Measurements from ENCODE around the gene PCK1. TPM values are rescaled to one million over a fixed set of nuclear protein-coding genes. Genes with fewer than 3 reads are reported as not detected.

Gene PCK1
- total RNA-seq, 1 donor from 2014 or later, result 0.15 TPM

DNA sequence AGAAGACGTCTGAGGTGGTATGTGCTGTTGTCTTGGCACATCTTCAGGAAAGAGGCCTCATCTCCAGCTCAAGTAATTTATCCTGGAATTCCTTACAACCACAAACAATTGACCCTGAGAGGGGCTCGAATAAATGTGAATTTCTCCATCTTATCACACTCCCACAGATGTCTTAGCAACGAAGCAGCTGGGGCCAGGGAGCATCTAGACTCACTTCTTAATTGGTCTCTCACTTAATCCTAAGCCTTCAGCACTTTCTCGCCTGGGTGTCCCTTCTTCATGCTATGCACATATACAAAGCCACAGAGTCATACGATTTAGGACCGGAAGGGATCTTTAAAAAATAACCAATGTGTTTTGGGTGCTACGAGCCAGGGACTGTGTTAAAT is 27.1 kb downstream of the PCK1 start:
- no peak for DNase-seq (ENCODE audit: low read depth)

DNA sequence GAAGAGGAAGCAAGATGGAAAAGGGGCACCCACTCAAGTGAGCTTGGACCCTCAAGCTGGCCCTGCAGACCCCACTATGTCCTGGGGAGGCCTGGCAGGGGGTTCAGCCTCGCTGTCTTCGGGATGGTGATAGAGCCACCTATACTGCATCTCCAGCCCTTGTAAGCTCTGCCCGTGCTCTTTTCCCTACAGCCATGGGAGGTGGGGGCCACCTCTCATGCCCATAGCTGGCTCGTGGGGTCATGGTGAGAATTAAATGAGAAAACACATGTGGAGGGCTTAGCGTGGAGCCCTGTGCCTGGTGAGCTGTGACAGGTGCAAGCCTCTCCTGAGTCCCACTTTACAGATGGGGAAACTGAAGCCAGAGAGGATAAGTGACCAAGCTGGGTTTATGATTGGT is 27.7 kb downstream of the PCK1 start:
- no peak for DNase-seq (ENCODE audit: low read depth)

DNA sequence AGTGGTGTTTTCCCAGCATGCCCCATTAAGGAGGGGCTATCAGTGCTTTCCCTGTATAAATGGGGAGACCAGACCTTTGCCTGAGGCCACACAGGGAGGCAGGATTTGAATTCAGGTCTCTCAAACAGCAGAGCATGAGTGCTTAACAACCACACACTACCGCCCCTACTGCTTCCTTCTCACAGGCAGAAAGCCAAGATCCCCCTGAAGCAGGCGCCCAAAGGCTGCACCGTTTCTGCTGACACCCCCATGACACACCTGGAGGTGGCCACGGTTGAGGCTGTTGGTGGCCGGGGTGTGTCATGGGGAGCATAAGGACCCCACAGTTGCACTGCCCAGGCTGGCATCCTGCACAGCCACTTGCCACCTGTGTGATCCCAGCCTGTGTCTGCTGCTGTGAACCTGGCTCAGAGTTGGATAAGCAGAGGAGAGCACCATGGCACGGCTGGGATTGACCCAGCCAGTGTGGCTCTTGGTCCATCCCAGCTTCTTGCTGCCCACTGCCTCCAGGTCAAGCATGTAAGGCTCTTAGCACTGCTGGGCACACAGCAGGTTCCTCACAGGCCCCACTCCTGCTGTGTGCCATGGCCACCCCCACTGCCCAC is 28.3 kb downstream of the PCK1 start:
- DNase-seq (ENCODE audit: low read depth), result no peak

DNA sequence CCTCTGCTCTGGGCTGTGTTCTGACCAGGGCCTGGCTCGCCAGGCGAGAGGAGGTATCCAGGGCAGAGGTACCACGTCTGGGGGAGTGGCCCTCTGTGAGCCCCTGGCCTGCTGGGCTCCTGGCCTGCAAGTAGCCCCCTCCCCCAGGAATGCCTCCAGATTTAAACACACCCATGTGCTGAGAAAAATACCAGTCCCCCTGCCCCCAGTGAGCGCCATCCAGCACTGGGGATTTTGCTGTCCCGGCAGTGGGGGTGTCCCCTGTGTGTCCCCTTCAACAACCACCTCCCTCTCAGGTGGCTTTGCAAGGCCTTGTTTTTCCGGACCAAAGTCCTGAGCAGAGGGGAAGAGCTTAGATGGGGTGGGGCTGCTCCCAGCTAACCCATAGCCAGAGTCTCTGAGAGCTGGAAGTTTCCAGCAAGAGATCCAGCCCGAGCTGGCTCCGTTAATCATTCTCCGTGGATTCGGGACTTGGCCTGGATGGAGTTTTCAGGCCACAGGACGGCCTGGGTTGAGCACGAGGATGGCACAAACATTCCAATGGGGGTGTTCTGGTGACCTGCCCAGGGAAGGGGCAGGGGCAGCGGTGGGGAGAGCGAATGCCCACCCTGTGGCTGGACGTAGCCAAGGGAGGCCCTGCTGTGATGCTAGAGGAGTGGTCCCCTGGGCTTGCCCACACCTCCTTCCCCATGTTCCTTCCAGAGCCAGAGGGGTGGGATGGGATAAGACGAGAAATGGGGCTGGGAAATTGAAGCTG is 29.0 kb downstream of the PCK1 start:
- peak; percentile 57 for DNase-seq (ENCODE audit: low read depth)

DNA sequence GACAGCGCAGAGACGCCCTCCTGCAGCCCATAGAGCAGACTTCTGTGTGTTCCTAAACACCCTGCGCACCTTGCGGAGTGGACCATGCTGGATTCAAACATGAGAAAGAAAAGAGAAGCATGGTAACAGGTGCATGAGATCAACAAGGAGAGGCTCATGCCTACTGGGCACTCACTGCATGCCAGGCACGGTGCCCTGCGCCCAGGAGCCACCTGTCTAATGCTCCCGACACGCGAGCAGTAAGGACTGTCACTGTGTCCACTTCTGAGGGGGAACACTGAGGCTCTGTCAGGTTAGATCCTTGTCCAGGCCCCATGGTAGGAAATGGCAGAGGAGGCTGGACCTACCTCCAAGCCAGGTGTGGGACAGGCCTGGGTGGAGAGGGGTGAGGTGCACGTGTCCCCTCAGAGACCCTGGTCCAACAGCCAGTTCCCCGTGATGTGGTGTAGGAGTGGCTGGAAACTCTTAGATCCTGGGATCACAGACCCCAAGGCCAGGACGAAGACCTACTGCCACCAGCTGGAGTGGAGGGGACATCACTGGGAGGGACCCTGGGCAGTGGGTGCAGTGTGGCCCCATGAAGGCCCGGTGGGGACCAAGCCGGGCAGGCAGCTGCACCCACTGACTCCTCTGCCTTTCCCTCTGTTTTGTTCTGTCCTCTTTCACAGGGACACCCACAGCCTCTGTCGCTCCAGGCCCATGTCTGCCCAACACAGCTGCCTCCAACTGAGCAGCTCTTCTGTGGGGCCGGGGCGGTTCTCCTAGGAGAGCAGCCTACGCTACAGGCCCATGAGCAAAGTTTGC is 29.8 kb downstream of the PCK1 start:
- DNase-seq (ENCODE audit: low read depth), result no peak

DNA sequence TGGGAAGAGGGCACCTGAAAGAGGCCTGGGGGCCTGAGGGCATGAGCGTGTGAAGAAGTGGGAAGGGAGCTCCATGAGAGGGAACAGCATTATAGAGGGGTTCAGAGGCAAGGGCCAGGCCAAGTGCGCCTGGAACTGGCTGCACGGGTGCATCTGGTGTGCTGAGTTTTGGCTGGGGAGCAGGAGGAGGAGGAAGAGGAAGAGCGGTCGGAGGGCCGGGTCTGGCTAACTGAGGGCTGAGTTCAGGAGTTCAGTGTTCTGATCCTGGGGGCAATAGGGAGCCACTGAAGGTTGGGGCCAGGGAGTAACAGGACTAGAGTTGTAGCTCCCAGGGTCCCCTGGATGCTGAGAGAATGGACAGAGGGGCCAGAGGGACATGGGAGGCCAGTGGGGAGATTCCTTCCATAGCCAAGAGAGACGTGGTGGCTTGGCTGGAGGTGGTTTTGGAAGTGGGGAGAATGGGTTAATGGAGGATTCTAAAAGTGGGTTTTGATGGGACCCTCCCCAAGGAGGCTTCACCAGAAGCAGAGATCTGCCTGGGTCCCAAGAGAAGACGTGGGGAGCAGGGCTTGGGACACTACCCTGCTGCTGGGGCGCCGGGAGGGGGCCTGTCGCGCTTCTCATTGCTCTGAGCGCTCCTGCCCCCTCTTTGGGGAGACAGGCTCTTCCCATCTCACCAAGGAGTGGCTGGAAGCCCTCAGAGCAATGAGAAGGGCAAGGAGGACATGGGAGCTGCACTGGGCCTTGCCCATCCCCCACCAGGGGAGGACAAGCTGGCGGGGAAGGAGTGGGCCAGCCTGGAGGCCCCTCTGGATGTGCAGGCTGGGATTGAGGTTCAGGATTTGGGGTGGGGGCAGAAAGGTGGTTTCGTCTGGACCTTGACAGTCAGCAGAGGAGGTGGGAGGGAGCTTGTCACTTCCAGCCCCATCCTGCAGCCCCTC is 30.6 kb downstream of the PCK1 start:
- no peak for DNase-seq (ENCODE audit: low read depth)

DNA sequence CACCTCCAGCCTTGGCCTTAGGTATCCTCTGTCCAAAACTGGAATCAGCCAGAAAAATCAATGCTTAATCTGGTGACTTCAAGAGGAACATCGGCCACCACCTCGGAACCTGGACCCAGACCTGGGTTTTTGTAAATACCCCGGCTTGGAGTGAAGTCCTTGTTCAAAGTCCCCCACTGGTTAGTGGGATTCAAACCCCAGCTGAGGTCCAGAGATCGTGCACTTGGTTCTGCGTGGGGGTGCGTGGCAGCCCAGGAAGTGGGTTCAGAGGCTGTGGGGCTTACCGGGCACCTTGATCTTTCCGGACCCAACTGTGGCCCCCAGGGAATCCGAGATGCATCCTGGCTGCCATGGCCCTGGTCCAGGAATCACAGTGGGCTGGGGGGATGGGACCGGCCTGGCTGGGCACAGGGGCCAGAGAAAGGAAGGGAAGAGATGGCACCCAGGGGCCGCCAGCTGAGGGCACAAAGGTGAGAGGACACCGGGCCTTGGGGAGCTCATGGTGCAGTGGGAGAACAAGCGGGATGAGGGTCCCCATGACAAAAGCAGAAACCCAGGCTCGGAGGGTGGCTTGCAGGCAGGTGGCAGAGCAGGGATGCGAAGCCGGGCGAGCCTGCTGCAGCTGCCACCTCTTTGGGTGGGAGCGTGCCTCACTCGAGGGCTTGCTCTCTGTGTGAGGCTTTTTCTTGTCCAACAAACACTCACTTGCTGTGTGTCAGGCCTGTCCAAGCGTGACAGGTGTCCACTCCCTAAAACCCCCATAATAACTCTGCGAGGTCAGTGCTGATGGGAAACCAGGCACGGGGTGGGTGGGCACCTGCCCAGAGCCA is 31.6 kb downstream of the PCK1 start:
- DNase-seq (ENCODE audit: low read depth), result no peak

DNA sequence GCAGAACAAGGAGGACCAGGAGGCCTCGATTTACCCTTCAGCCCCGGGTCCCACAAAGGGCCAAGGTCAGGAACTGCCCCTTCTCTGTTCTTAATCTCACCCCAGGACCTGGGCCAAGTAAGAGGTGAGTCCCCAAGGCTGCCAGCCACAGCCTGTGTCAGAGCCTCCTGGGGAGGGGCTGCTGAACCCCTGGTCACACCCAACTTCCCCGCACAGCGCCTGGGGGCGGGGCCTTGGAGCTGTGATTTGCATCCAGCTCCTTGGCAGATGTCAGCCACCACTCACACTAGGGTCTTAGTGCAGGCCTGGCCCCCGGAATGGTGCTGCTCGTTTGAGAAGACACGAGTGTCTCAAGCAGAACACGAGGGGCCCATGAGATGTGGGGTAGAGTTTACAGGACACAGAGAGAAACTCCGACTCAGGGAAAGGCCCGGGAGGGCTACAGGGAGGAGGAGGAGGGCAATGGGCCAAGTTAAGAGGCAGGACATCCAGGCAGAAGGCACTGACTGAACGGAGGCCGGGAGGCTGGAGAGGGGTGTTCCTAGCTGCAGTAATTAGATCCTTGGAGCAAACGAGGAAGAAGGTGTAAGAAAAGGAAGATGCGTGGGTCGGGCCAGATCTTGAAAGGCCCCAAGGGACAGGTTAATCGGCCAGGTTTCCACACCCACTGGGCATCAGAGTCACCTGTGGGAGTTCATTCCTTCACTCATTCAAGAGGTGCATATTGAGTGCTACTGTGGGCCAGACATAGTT is 32.4 kb downstream of the PCK1 start:
- DNase-seq (ENCODE audit: low read depth), result no peak

DNA sequence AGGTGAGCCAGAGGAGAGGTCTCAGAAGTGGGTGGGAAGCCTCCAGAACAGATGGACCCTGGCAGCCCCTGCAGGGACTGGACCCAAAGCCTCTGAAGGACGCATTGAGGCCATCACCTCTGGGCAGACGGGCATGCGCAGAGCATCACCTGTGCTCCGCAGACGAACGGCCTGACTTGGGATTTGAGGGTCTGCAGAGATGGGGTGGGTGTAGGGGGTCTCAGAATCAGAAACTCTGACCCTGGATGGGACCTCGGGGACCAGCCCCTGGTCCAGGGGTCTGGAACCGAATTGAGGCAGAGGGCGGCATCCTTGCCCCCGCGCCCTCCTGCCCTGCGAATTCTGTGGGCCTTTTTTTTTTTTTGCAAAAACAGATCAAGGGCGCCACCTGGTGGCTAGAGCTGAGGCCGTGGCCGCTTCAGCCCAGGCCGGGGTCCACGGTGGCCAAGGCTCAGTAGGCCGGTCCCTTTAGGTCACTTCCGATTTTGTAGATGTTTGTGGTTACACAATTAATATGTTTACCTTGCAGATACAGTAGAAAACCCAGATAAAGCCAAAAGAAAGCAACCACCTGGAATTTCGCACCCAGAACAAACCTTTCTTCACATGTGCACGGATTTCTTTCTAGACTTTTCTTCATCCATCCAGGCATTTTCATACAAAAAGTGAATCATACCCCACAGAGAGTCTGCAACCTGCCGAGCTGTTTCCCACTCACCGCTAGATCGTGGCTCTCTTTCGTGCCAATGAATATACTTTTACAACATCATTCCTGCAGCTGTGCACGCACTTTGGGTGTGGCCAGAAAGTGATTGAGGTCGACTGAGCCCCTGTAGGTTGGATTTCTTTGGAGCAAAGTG is 33.4 kb downstream of the PCK1 start:
- DNase-seq (ENCODE audit: low read depth), result no peak

DNA sequence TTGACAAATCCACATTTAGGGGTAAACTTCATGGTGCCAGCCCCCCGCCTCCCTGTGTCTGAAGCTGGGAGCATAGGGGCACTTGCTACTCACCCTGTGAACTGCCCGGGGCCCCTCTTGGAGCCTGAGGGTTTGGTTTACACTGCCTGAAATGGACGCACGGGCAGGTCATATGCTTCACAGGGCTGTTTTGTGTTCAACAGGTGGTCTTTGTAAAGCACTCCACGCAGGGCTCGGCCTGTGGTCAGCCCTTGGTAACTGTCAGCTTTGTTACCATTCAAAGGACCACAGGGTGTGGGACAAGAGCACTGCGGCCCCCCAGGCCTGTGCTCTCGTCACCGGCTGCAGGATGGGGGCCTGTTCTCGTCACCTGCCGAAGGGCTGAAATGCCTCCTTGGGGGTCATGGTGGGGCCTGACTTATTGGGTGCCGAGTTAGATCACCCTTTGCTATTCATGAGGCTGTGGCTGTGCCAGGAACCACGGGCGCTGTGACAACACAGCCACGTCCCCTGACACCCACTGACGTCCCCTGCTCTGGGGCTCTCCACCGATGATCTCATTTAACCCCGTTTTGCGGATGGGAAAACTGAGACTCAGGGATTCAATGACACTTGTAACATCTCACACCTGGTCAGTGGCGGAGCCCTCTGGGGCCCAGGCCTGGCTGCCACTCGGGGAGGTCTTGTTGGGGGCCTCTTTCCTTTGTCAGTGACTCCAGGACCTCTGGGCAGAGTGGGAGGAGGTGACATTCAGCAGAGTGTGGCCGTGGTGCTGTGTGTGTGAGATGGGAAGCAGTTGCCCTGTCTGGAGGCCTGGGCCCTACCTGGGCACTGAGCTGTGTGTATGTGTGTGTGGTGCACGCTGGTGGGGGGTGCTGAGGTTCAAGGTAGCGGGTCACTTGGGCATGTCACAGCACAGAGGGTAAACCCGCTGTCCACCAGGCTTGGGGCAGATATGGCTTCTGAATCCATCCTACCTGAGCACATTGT is 34.4 kb downstream of the PCK1 start:
- no peak for DNase-seq (ENCODE audit: low read depth)

DNA sequence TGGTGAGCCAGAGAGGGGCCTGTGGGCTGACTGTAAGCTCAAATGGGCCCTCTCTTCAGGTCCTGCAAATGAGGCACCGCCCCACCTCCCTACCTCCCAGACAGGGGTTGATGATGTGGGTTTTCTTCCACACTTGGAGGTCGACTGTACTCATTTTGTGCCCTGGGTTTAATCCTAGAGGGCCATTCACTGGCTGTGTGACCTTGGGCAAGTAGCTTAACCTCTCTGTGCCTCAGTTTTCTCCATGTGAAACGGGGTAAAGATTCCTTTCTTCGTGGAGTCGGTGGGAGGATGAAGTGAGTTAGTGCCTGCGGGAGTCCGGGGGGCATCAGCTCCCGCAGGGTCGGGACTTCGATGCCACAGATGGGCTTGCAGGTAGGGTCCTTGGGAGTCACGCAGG is 35.4 kb downstream of the PCK1 start:
- DNase-seq (ENCODE audit: low read depth), result no peak

DNA sequence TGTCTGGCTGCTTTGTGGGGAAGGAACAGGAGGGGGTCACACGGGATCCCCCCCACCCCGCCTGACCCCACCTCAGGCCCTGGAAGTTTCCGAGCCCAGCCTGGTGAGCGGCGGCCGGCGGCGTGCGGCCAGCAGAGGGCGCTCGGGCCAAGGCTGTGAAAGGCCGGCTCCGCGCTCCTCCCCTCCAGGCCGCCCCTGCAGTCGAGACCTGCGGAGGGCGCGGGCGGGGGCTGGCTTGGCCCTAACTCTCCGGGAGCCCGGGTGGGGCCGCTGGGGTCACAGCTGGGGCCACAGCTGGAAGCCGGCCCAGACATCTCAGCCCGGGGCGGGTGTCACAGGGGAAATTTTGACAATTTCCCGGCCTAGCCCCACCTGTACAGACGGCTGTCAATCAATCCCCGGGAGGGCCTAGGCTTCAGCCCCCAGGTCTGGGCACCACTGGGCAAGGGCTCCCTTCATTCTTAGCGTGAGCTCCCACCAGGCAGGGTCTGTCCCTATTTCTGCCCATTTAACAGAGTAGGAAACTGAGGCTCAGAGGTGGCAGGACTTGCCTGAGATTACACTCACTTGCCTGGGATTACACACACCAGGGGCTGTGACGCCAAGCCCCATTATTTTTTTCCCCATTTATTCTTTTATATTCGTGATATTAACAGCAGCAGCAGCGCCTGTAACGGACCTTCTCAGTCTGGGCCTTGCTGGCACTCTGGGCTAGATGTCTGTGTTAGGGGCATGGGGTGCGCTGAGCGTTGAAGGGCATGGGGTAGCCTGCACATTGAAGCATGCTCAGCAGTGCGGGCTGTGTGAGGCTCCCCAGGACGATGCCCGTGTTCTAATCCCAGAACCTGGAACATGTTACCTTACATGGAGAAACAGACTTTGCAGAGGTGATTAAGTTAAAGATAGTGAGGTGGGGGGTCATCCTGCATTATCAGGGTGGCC is 36.4 kb downstream of the PCK1 start:
- DNase-seq (ENCODE audit: low read depth), result no peak

DNA sequence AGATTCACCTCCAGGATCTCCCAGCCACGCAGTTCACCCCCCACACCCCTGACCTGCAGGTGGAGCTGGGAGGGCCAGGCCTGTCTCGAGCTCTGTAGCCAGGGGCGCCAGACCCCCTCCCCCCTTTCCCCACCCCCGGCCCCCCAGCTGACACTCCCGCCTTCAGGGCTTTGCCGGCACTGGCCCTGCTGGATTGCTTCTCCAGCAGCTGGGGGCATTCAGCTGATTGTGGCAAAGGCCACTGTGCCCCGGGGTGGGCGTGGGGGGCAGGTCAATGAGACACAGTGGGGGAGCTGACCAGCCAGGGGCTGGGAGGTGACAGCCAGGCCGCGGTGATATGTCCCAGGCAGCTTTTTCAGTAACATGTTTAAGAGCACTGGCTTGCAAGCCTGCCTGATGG is 37.1 kb downstream of the PCK1 start:
- DNase-seq (ENCODE audit: low read depth), result no peak

DNA sequence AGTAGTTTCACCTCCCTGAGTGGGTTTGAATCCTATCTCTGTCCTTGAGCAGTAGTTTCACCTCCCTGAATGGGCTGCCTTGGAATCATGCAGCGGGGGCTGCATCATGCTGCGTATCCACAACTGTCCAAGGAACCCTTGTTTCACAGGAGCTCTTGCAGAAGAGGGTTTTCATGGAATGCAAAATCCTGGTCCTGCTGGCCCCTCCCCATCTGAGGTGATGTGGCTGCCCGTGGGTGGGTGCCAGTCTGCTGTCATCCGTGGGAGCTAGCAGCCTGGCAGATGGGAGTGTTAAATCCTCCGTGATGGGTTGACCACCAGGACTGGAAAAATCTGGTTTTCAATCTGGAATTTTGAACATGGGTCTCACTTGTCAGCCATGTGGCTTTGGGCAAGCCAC is 37.6 kb downstream of the PCK1 start:
- DNase-seq (ENCODE audit: low read depth), result no peak

DNA sequence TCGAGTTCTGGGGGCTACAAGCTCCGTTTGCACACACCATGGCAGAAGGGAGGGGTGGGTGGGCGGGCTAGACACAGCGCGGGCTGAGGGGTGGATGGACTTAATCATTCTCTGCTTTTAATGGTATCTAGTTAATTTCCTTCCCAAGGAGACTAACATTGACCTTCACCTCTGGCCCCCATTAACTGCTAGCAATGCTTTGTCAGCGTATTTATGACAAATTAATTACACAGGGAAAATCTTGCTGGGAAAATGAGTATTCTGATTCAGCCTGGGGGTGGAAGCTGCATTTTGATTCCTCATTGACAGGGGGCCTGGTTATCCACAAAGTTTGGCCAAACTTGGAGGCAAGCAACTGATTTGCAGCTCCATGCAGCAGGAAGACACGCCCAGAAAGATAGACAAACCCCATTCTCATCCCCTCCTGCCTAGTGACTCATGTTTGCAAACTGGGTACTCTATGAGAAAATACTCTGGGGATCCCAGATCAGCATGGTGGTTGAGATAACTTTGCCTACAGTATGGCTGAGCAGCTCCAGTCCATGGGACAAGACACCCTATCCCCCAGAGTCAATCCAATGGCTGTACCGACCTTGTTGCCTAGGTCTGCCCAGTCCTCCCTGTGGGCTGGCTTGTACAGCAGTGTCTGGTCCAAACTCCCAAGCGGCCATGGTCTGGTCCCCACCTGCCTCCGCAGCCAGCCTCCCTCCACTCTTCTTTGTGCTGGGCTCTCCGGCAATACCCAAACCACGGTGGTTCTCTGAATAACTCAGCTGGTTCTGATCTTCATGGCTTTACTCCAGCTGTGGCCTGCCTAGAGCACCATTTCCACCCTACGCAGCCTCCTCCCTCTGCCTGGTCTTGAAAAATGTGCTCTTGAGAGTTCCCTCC is 39.7 kb downstream of the PCK1 start:
- DNase-seq (ENCODE audit: low read depth), result no peak

DNA sequence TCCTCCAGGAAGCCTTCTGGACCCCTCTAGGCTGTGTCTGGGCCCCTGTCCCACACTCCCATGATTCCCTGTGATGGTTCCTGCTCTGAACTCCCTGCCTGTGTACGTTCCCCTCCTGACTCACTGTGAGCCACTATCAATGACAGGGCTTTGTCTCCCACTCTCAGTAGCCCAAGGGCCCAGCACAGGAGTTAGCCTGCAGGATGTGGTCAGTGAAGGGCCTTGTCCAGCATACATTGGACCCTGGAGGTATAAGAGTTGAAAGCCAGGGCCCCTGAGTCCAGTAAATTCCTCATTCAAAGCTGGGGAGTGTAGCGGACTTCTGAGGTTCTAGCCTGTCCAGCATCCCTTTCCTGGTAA is 40.3 kb downstream of the PCK1 start:
- DNase-seq (ENCODE audit: low read depth), result no peak

Measured in renal cortical epithelial cell (primary cell).